HCT116 (cell line): ENCODE data around the gene SHOC2. TPM values are rescaled to one million over a fixed set of nuclear protein-coding genes. Genes with fewer than 3 reads are reported as not detected.

ENCODE experiments used
- ATAC-seq: fragments of 200-7000 bp; cut with Tn5 transposase; 2 replicates; pipeline ENCODE4 v1.9.1; 2020; ENCODE audit warnings: mild to moderate bottlenecking, moderate library complexity
- BruUV-seq: library from RNA; stranded (reverse); fragments of 400-500 nt; replicated peaks from 2 replicates; lab custom pipeline; 2021; lab: Mats Ljungman, UMichigan
- CTCF ChIA-PET: fragments of 300-600 bp; sonication (Branson Sonifier 250); formaldehyde crosslinking; loops from one replicate; lab custom pipeline; 2021; ENCODE audit warnings: antibody characterized with exemption; lab: Charles Lee
- POLR2A ChIA-PET: fragments of 300-600, 350-600 bp; sonication (Branson Sonifier 250); formaldehyde crosslinking; loops from one replicate; lab custom pipeline; 2021; ENCODE audit warnings: antibody characterized with exemption; lab: Charles Lee
- RAD21 ChIA-PET, 2 experiments: fragments of 300-600 bp; sonication (Branson Sonifier 250); formaldehyde crosslinking; loops; one replicate each; lab custom pipeline; 2023; ENCODE audit warnings: low total read pairs in 2 of 2; ENCODE audit not compliant: uncharacterized antibody in 2 of 2, unreplicated experiment in 2 of 2, low non-redundant PET in 1 of 2; lab: Charles Lee
- DNase-seq: peaks from one replicate; pipeline ENCODE4 v3.0.0-alpha.2; 2010; ENCODE audit warnings: low read depth, low spot score
- H2AFZ ChIP-seq: fragments of 200-600 bp; shearing (Covaris generic), sonication (generic); 2 replicates; pipeline ENCODE4 v1.6.1; 2017; ENCODE audit warnings: low read depth, mixed run types, mixed read lengths, antibody characterized with exemption, low read length; ENCODE audit not compliant: poor library complexity, severe bottlenecking
- H3K27ac ChIP-seq: 2 replicates; pipeline ENCODE4 v1.5.1; 2012; ENCODE audit warnings: low read depth, low read length
- H3K27me3 ChIP-seq: fragments of 200-600 bp; sonication (generic); 2 replicates; pipeline ENCODE4 v1.6.1; 2016; ENCODE audit warnings: mixed run types, low read length, mixed read lengths; ENCODE audit not compliant: insufficient read depth
- H3K36me3 ChIP-seq, 2 experiments: fragments of 200-500 bp in 1 of 2; fragments of 200-600 bp in 1 of 2; sonication (Bioruptor generic) in 1 of 2; sonication (generic) in 1 of 2; 2 replicates each; pipeline versions ENCODE4 v1.5.1 to v1.6.1; 2014 to 2016; ENCODE audit warnings: low read length in 2 of 2, inconsistent platforms in 1 of 2, mixed read lengths in 1 of 2, mixed run types in 1 of 2; ENCODE audit not compliant: insufficient read depth in 2 of 2, control insufficient read depth in 1 of 2
- H3K4me1 ChIP-seq, 2 experiments: fragments of 200-600 bp in 1 of 2; sonication (generic) in 1 of 2; 2 replicates each; pipeline versions ENCODE4 v1.5.1 to v1.6.1; 2012 to 2017; ENCODE audit warnings: low read length in 2 of 2, inconsistent platforms in 1 of 2, mild to moderate bottlenecking in 1 of 2, mixed read lengths in 1 of 2, mixed run types in 1 of 2, moderate library complexity in 1 of 2; ENCODE audit not compliant: insufficient read depth in 2 of 2, control insufficient read depth in 1 of 2
- H3K4me2 ChIP-seq: fragments of 200-600 bp; sonication (generic); 2 replicates; pipeline ENCODE4 v1.6.1; 2017; ENCODE audit warnings: mixed run types, low read length, mixed read lengths
- H3K4me3 ChIP-seq, 2 experiments: fragments of 200-600 bp in 1 of 2; sonication (generic) in 1 of 2; replicated peaks in 1 of 2; 2 replicates each; pipeline ENCODE4 v1.5.1; 2011 to 2016; ENCODE audit warnings: low read length in 2 of 2, control low read depth in 1 of 2, low read depth in 1 of 2, mild to moderate bottlenecking in 1 of 2, mixed read lengths in 1 of 2, mixed run types in 1 of 2
- H3K79me2 ChIP-seq: fragments of 200-600 bp; sonication (generic); 2 replicates; pipeline ENCODE4 v1.6.1; 2017; ENCODE audit warnings: mild to moderate bottlenecking, mixed run types, low read length, moderate library complexity, mixed read lengths; ENCODE audit not compliant: insufficient read depth
- H3K9ac ChIP-seq: fragments of 200-600 bp; sonication (generic); 2 replicates; pipeline ENCODE4 v1.6.1; 2016; ENCODE audit warnings: low read length, mixed read lengths
- H3K9me2 ChIP-seq: fragments of 200-600 bp; sonication (generic), shearing (Covaris generic); 2 replicates; pipeline ENCODE4 v1.6.1; 2017; ENCODE audit warnings: mixed run types, mild to moderate bottlenecking, moderate library complexity; ENCODE audit not compliant: insufficient read depth
- H3K9me3 ChIP-seq, 2 experiments: fragments of 200-500 bp in 1 of 2; fragments of 200-600 bp in 1 of 2; sonication (Bioruptor generic) in 1 of 2; sonication (generic) in 1 of 2; 2 replicates each; pipeline ENCODE4 v1.6.1; 2014 to 2017; ENCODE audit warnings: low read length in 2 of 2, mixed read lengths in 2 of 2, inconsistent platforms in 1 of 2, low read depth in 1 of 2, mild to moderate bottlenecking in 1 of 2, mixed run types in 1 of 2, moderate library complexity in 1 of 2; ENCODE audit not compliant: control insufficient read depth in 1 of 2, insufficient read depth in 1 of 2
- H4K20me1 ChIP-seq: fragments of 200-600 bp; sonication (generic), shearing (Covaris generic); 2 replicates; pipeline ENCODE4 v1.6.1; 2017; ENCODE audit warnings: mixed run types, mild to moderate bottlenecking, moderate library complexity; ENCODE audit not compliant: insufficient read depth
- CBX3 ChIP-seq: IDR thresholded peaks from 2 replicates; pipeline ENCODE4 v1.6.1; 2012; ENCODE audit warnings: low read depth
- CEBPB ChIP-seq: IDR thresholded peaks from 2 replicates; pipeline ENCODE4 v1.6.1; 2012; ENCODE audit warnings: low read depth
- EGR1 ChIP-seq: IDR thresholded peaks from 2 replicates; pipeline ENCODE4 v1.6.1; 2012; ENCODE audit warnings: low read depth
- EZH2 ChIP-seq: fragments of 200-600 bp; sonication (generic); IDR thresholded peaks from 2 replicates; pipeline ENCODE4 v1.6.1; 2017; ENCODE audit warnings: antibody characterized with exemption, mixed run types
- JUND ChIP-seq: IDR thresholded peaks from 2 replicates; pipeline ENCODE4 v1.6.1; 2012
- POLR2A ChIP-seq: IDR thresholded peaks from 2 replicates; pipeline ENCODE4 v1.7.0; 2011; ENCODE audit warnings: borderline replicate concordance; ENCODE audit not compliant: insufficient read depth, insufficient read length; ENCODE audit errors: extremely low read depth
- POLR2AphosphoS5 ChIP-seq: IDR thresholded peaks from 2 replicates; pipeline ENCODE4 v1.6.1; 2011; ENCODE audit warnings: mild to moderate bottlenecking, low read depth, low read length, moderate library complexity
- SIN3A ChIP-seq: IDR thresholded peaks from 2 replicates; pipeline ENCODE4 v1.6.1; 2012; ENCODE audit warnings: low read depth
- SP1 ChIP-seq: IDR thresholded peaks from 2 replicates; pipeline ENCODE4 v1.6.1; 2012; ENCODE audit warnings: low read depth
- intact Hi-C: fragments of 100-400 bp; cut with micrococcal nuclease; formaldehyde crosslinking; loops from 2 replicates; pipeline ENCODE4 v1.10.0; 2022
- total RNA-seq: library from RNA; stranded (reverse); gene quantifications from one replicate; pipeline ENCODE4 v1.2.1, GENCODE V29; 2021; ENCODE audit not compliant: unreplicated experiment
- TF ChIP-seq, protein P1 (sequence below): IDR thresholded peaks from 2 replicates; pipeline ENCODE4 v1.6.1; 2012; ENCODE audit warnings: low read depth
- TF ChIP-seq, protein P2 (sequence below), 3 experiments: fragments of 200-600 bp in 1 of 3; sonication (generic) in 1 of 3; IDR thresholded peaks in 2 of 3; conservative IDR thresholded peaks in 1 of 3; 2 replicates each; pipeline ENCODE4 v1.5.1; 2012 to 2017; ENCODE audit warnings: low read depth in 2 of 3, low read length in 2 of 3, antibody characterized with exemption in 1 of 3, borderline replicate concordance in 1 of 3, control low read depth in 1 of 3, mild to moderate bottlenecking in 1 of 3, mixed read lengths in 1 of 3, mixed run types in 1 of 3, moderate library complexity in 1 of 3; ENCODE audit not compliant: insufficient read depth in 1 of 3

The SHOC2 gene
- total RNA-seq, 1 experiment from 2014 or later = 39.5 TPM

DNA sequence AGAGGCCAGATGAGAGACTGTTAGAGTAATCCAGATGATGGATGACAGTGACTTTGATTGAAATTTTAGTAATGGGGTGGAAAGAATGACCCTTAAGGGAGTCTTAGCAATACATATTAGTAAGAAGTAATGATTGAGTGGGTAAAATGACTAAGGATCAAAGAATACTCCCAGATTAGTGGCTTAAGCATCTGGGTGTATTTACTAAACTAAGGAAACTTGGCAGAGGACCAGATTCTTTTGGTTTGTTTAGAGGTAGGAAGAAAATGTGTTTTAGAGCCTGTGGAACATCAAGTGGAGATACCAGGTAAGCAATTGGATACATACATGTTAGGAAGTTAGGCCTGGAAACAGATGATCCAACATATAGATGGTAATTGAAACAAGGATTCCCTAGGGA lies 98.6 kb downstream of the SHOC2 start:
- ATAC-seq (no peak), DNase-seq (no peak)
- Histone ChIP-seq H3K9me3 (no peaks in the 10 kb centered on the region), H3K4me3 (no peak overlapping the region), H3K9ac (no peak overlapping the region), H3K4me2 (no peak overlapping the region), H3K36me3 (no peaks in the 10 kb centered on the region), H3K79me2 (no peaks in the 10 kb centered on the region), H4K20me1 (no peaks in the 10 kb centered on the region), H3K4me1 (no peaks in the 10 kb centered on the region), H2AFZ (no peak overlapping the region), H3K9me2 (no peaks in the 10 kb centered on the region), H3K27ac (no peak overlapping the region), H3K27me3 (no peaks in the 10 kb centered on the region)
- no TSS peak for BruUV-seq
- ChIA-PET POLR2A (no interaction called here), CTCF (interaction anchor here (1.0 kb wide), 1 partner anchor 272 kb away, joined by 3 read pairs; no protein-coding TSS in a partner anchor), RAD21 (no interaction called here)
- intact Hi-C loops = no loop called here
- TF ChIP-seq, protein P1, sequence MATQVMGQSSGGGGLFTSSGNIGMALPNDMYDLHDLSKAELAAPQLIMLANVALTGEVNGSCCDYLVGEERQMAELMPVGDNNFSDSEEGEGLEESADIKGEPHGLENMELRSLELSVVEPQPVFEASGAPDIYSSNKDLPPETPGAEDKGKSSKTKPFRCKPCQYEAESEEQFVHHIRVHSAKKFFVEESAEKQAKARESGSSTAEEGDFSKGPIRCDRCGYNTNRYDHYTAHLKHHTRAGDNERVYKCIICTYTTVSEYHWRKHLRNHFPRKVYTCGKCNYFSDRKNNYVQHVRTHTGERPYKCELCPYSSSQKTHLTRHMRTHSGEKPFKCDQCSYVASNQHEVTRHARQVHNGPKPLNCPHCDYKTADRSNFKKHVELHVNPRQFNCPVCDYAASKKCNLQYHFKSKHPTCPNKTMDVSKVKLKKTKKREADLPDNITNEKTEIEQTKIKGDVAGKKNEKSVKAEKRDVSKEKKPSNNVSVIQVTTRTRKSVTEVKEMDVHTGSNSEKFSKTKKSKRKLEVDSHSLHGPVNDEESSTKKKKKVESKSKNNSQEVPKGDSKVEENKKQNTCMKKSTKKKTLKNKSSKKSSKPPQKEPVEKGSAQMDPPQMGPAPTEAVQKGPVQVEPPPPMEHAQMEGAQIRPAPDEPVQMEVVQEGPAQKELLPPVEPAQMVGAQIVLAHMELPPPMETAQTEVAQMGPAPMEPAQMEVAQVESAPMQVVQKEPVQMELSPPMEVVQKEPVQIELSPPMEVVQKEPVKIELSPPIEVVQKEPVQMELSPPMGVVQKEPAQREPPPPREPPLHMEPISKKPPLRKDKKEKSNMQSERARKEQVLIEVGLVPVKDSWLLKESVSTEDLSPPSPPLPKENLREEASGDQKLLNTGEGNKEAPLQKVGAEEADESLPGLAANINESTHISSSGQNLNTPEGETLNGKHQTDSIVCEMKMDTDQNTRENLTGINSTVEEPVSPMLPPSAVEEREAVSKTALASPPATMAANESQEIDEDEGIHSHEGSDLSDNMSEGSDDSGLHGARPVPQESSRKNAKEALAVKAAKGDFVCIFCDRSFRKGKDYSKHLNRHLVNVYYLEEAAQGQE = no peak
- TF ChIP-seq CEBPB (no peak), EZH2 (no peak), POLR2AphosphoS5 (no peak), POLR2A (no peak), EGR1 (no peak), JUND (no peak), CBX3 (no peak), SP1 (no peak), SIN3A (no peak)
- TF ChIP-seq, protein P2, sequence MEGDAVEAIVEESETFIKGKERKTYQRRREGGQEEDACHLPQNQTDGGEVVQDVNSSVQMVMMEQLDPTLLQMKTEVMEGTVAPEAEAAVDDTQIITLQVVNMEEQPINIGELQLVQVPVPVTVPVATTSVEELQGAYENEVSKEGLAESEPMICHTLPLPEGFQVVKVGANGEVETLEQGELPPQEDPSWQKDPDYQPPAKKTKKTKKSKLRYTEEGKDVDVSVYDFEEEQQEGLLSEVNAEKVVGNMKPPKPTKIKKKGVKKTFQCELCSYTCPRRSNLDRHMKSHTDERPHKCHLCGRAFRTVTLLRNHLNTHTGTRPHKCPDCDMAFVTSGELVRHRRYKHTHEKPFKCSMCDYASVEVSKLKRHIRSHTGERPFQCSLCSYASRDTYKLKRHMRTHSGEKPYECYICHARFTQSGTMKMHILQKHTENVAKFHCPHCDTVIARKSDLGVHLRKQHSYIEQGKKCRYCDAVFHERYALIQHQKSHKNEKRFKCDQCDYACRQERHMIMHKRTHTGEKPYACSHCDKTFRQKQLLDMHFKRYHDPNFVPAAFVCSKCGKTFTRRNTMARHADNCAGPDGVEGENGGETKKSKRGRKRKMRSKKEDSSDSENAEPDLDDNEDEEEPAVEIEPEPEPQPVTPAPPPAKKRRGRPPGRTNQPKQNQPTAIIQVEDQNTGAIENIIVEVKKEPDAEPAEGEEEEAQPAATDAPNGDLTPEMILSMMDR (IDR thresholded peaks at IDR 0.05 in 2 of 3, conservative IDR thresholded peaks at IDR 0.05 in 1 of 3; ENCODE audit: borderline replicate concordance in 1 of 3, insufficient read depth in 1 of 3, low read depth in 2 of 3, low read length in 2 of 3) = no peak
